DND-41 (cell line): Measurements from ENCODE around the gene YBX2.

Source experiments
- CTCF ChIP-seq: IDR thresholded peaks from 2 replicates; pipeline ENCODE4 v1.5.1; 2012; ENCODE audit warnings: borderline replicate concordance, low read length, moderate library complexity, mild to moderate bottlenecking; ENCODE audit not compliant: poor library complexity, severe bottlenecking; ENCODE audit errors: extremely low read depth
- EZH2 ChIP-seq: IDR thresholded peaks from 3 replicates; pipeline ENCODE4 v1.6.1; 2012; ENCODE audit warnings: borderline replicate concordance, low read depth, mild to moderate bottlenecking, moderate library complexity, low read length, inconsistent platforms; ENCODE audit not compliant: severe bottlenecking

- peak; percentile 90 for TF ChIP-seq CTCF
- peak; percentile 65 for TF ChIP-seq EZH2
These were observed 13.8 kb downstream of the YBX2 start for GRCh38 chr17:7280519-7281073.
